HG02642 (cell line): Measurements from ENCODE around the gene DDAH1.
A peak's percentile ranks its signal among the peaks of the same experiment; 100 is the strongest.
"Not testable (repeated sequence)": the region's sequence is repeated elsewhere in the genome, so short reads cannot be mapped to it uniquely, and the experiment has no call there.

Source experiments
- ATAC-seq: cut with Tn5 transposase; IDR thresholded peaks from one replicate; pipeline ENCODE4 v1.9.1; 2021; ENCODE audit warnings: mild to moderate bottlenecking; ENCODE audit not compliant: unreplicated experiment, poor library complexity

Gene DDAH1

DNA sequence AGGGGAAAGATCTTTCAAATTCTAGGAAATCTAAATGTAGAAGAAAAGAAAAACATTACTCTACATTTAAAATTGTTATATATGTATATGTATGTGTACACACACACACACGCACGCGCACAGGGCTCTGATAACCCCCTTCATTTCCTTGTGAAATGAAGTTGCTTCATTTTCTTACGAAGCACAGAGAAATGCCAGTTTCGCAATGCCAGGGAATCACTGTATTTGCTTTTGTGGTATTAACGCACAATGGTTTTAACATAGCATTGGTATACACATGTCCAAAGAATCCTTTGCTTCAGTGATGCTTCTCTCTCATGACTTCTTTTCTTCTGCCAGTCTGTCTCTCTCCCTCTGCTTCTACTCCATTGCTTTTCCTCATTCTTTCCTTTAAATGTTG, 8.4 kb upstream of the DDAH1 start:
- ATAC-seq, result no peak

DNA sequence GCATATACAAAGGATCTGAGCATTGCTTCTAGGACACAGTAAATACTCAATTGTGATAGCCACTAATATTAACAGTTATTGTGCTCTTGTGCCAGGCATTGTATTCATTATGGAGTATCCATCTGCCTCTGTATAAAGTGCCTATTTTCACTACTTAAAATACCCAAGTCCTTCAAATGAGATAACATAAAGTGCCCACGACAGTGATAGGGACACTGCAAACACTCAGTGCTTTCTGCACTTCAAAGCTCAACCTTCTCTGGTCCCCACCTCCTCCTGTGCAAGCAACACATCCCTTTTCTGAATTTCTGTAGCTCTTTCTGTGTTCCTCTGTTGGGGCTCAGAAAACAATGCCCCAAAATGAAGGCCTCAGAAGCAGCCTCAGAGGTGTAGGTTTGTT, 6.6 kb upstream of the DDAH1 start:
- no peak for ATAC-seq

DNA sequence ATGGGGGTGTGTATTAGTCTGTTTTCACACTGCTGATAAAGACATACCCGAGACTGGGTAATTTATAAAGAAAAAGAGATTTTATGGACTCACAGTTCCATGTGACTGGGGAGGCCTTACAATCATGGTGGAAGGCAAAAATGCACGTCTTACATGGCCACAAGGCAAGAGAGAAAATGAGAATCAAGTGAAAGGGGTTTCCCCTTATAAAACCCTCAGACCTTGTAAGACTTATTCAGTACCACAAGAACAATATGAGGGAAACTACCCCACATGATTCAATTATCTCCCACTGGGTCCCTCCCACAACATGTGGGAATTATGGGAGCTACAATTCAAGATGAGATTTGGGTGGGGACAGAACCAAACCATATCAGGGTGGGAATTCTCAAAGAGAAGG, 5.2 kb upstream of the DDAH1 start:
- not testable (repeated sequence) for ATAC-seq

DNA sequence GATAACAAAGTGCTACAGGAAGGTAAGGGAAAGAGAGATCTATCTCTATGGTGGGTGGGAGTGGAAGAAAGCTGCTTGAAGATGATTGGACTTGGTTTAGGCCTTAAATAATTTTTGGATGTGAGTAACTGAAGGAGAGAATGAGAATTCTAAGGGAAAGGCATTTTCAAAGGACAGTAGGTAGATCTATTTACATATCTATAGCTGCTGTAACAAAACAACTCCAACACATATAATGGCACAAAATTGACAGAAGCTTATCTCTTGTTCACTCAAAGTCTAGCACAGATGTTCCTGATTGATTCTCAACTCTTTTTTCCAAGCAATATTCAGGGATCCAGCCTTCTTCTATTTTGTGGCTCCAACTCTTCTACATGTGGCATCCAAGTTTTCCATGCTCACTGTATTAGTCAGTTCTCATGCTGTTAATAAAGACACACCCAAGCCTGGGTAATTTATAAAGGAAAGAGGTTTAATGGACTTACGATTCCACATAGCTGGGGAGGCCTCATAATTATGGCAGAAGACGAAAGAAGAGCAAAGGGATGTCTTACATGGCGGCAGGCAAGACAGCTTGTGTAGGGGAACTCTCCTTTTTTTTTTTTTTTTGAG, 3.1 kb upstream of the DDAH1 start:
- ATAC-seq, result no peak

DNA sequence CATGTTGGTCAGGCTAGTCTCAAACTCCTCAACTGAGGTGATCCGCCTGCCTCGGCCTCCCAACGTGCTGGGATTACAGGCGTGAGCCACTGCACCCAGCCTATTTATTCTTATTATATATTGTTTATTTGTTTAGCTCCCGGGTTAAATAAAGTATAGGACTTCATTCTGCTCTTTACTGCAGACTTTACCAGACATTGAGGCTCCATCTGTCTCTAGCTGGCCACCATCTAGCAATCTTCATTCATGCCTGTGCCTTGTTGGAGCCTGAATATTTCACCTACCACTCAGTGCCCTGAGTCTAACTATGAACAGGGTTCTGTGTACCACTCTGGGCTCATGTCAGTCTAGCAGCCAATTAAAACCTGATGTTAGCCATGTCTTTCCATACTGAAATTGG, 2.1 kb upstream of the DDAH1 start:
- no peak for ATAC-seq

DNA sequence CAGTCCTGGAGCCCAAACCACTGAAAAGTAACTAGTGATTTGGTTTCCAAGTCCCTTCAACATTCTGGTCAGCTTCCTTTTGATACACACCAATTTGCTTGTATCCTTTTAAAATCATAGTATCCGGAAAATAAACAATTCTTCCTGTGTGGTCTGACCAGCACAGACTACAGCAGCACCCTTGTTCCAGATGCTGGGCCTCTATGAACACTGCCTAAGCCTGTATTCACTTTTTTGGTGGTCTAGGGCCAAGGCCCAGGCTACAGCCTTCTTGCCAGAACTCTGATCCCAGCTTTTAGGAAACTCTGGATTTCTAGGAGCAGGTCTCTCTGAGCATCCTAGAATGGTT, 801 bp upstream of the DDAH1 start:
- ATAC-seq, result no peak

DNA sequence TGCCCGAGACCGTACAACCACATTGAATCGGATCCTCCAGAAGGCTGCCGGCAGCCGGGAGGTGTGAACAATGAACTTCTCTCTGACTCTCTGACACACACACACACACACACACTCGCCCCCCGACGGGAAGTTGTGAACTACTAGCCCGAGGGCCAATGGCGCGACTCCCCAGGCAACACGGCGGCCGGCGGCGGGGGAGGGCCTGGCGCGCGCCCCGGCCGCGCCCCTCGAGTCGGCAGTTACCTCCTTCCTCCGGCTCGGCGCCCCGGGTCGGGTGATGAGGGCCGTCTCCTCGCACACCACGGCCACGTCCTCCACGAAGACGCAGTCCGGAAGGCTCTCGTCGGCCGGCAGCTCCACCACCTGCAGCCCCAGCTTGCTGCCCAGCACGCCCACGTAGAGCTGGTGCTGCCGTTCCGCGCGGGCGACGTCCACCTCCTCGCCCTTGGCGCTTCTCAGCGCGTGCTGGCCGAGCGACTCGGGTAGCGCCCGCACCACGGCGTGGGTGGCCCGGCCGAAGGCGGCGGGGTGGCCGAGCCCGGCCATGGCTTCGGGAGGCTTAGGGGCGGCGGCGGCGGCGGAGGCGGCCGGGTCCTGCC, 361 bp downstream of the DDAH1 start:
- peak; percentile 69 for ATAC-seq

DNA sequence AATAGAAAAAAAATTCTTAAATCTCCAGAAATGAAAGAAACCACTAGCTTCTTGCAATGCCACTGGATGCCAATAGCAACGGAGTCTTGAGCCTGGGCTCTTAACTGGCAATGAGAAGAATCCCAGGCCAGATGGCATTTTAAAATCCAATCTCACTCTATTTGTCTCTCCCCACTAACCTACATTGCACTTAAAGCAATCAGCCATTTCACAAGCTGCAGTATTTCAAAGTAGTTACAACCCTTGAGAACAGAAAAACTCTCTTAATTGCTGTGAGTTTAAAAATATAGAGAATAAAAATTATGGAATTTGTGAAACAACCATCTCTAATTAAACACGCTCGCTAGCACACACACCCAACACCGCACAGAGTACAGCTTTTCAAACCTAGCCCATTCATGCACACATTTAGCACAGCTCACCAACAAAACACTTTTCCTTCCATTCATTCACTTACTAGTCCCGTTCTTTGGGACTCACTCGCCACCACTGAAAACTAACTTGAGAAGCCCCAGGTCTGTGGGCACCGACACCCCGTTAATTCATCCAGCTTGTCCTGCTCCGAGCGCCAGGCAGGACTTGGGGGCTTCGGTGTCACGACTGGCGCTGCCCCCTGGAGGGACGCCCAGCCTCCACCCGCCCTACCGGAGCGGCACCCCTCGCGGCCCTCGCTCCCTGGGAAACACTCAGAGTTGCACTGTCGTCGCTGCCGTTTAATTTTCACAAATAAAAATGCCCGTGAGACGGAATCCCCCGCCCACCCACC, 1.0 kb downstream of the DDAH1 start:
- no peak for ATAC-seq

DNA sequence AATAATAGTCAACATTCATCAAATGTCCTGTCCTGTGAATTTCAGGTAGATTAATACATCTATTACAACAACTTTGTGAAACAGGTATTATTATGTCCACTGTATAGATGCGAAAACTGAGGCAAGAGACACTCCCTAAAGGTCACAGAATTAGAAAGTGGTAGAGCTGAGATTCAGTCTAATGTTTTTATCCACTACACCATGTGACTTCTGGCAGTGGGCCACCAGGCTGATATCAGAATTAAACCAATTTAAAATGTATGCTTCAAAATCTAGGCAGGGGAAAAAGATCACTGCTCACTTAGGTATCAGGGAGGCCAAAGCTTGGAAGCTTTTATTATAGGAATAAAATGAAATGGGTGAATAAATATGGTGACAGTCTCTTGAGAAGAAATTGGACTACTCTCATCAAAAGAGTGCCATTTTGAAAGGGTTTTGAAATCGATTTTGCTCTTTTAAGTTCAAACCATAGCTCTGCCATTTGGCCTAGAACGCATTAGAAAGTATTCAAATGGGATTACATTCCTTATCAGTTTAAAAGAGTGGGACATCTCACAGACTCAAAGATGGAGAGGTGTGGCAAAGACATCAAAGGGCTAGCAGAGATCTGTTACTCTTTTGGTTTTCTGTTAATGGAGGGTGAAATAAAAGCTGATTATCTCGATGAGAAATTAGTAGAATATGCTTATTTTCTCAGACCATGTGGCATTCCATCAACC, 1.9 kb downstream of the DDAH1 start:
- no peak for ATAC-seq

DNA sequence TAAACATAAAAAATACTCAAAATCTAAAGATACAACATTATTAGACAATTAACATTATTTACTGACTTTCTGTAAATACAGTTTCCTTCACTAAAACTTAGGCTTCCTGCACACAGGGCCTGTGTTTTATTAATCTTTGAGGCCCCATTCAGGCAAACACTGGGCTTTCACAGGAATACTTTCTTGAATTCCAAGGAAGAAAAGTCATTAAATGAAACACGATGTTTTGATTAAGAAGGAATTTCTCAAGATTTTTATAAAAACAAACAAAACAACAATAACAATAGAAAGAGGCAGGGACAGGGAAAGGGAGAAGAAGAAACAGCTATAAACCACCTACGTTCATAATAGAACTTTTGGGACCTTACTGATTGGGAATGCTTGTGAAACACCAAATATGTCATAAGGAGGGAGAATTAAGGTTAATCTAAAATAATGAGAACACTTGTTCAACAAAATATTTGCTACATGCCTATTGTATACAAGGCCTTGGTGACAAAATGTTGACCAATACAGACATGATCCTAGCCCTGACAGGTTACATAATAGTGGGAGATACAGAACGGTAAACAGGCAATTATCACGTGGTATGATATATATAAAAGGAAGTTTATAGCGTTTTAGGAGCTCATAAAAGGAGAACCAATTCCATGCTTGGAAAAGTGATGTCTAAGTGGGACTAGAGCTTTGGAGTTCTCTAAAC, 3.6 kb downstream of the DDAH1 start:
- ATAC-seq, result no peak

DNA sequence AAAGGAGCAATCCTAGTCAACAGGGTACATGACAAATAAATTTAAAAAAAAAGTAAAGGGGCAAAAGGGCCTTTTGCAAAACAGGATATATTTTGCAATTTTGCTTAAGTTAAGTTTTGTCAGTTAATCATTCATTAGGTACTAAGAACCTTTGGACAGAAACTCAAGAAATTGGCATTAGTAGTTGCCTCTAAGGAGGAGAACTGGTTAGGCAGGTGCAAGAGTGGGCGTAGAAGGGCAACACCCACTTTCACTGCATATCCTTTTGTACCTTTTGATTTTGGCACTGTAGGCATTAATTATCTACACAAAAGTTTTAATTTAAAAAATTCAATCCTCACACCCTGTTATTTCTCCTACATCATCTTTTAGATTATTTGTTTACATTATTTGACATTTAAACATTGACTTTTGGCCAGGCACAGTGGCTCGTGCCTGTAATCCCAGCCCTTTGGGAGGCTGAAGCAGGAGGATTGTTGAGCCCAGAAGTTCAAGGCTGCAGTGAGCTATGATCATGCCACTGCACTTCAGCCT, 4.3 kb downstream of the DDAH1 start:
- ATAC-seq, result no peak

DNA sequence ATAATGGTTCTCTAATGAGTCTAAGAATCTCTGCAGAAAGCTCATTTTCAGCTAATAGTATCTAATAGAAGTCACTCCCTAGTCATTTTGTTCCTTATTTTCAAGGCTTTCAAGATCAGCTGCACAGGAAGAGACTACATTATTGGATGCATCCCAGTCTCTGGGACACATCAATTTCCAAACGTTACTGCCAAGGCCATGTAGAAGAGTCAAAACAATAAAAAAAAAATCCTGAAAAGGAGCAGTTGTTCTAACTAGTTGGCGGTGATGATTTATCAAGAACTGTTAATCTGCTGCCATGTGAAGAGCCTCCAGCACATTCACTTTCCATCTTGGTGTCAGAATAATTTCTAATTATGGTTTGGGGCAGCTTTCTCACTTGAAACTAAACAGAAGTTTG, 5.7 kb downstream of the DDAH1 start:
- no peak for ATAC-seq

DNA sequence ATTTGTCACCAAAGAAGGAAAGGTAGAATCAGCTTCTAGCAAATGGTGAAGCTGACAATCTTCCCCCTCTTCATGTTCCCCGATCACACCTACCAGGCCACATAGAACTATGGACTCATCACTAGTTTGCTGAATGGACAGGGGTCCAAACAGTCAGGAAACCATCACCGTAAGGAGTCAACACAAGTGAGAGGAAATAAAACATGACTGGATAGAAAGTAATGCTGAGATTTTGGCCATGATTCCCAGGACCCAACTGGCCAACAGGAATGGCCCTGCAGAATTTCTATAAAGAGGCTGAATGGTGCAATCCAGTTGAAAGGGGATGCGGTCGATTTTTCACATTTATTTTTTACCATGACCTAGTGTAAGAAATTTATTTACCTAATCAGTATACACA, 10.7 kb downstream of the DDAH1 start:
- no peak for ATAC-seq

DNA sequence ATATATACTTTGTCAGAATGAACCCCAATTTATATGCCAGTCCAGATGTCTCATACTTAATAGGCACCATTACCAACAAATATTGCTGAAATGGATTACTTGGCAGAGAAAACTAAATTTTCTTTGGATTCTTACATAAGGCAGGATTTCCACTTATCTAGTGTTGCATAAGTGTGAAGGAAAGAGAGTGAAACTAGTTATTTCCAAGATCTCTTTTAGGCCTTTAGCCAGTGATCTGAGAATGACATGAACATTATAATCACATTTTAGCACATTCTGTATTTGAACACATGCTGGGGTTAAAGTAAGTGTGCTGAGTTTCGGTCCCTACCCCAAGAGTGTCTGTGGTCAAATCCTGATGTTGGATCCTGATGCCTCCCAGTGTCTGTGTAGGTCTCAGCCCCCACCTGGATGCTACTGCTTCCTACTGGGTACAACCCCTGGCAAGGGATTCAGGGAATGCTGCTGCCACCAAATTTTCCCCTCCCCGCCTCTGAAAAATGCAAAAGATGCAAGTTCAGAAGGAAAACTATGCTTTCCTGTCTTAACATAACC, 11.2 kb downstream of the DDAH1 start:
- no peak for ATAC-seq

DNA sequence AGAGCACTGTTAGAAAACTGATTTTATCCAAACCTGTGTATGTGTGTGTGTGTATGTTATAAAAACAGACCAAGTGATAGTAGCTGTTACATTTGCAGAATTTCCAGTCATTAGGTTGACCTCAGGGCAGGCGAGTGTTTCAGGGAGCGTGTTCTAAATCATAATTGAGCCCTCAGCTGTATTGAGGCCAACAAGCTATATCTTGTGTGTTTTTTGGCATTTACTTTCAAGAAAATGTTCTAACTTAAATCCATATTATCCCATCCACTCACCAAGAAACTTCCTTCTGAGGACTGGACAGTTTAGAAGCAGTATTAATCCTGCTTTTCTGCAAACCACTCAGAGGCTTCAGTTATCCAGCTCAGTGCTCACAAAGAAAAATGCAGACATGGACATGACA, 12.0 kb downstream of the DDAH1 start:
- ATAC-seq, result no peak

DNA sequence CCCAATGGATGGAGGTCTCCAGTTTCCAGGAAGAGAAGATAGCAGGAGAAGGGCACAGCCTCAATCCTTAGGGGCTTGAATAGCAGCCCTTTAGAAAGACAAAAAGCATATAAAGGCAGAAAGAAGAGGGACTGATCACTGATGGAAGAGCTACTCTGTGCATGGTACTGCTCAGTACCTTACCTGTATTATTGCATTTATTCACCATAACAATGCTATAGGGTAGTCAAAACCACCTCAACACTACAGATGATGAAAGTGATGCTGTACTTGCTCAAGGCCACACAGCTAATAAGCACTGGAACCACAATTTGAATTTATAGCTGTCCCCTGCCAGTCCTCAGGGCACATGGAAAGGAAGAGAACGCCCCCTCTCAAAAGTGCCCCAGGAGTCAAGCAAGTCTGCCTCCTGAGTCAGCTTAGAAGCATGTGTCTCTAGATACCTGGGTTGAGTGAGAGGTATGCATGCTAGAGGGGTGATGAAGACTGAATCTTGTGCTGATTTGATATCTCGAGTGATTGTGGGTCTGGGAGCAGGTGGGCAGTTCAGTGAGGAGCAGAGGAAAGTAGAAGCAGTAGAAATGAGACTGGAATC, 13.6 kb downstream of the DDAH1 start:
- ATAC-seq, result no peak

DNA sequence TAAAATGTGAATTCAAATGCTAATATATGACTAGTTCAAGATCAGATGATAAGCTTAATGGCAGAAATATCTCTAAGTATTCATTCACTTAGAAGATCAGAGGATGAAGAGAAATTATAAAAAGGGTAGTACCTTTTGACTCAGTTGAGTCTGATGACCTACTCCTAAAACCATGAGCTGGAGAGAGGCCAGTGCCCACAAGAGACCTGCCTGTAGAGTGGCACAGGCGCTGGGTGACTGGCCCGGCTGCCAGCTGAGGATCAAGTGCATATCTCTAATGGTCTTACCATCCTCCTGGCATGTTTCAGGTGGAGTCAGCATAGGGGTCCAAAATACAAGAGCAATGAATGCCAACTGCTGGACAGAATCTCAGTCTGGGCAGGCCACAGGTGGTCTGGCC, 14.1 kb downstream of the DDAH1 start:
- no peak for ATAC-seq

DNA sequence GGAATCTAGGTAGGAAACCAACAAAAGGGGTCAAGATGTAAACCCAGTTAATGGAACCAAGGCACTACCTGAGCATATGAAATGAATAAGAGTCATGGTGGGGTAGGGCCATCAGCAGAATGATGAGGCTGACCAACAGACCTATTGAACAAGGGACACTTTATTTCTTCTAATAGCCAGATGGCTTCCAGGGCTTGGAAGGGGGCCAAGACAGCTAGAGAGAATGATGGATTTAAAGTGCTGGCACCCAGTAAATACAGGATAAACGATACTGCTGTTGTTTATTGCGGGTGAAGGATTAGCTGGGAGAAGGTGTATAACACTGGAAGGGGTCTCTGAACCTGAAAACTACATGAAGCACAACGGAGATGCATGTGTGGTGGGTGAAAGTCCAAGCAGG, 15.6 kb downstream of the DDAH1 start:
- ATAC-seq, result no peak

DNA sequence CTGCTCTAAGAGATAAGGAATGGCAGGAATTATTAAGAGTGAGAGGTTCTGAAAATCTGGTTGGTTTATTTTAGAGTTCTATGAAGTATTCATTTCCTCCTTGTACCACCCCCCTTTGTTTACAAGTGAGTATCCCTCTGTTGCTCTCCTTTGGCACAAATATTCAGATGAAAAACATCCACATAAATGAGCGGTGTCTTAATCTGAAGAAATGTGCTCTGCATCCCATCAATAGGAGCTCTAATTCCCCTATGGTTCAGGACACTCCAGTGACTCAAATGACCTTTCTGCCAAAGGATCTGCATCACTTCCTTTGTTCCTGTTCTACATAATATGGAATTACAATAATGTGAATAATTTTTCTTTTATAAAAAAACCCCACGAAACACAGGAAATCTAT, 16.6 kb downstream of the DDAH1 start:
- ATAC-seq, result no peak
